Measurements from ENCODE around the gene OPCML. TPM values are rescaled to one million over a fixed set of nuclear protein-coding genes. Genes with fewer than 3 reads are reported as not detected.

Gene OPCML
- total and polyA plus RNA-seq, 12 donors: under 0.01 to 1.2 (median 0.39) TPM

DNA sequence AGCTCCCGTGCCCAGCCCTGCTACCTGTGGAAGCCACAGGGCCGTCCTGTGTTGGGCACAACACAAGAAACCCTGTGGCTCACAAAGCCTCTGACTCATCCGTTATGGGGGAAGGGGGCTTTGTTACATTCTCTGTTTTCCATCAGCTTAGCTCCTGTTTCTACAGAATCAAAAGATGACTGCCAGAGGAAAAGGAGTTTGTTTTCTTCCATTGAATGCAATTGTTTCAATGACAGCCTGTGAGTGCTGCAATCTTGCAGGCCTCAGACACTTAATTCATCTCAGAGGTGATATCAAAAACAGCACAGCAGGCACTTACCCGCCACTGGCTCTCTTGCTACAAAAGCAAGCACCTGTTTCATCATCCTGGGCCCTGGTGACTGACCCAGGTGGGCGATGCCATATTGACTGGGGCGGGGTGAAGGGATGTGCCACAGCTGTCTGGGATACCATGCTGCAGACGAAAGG is 194.3 kb downstream of the OPCML start:
- ATAC-seq (no peak), DNase-seq (no peak)
- Histone ChIP-seq H3K9me3 (peaks cover 0 to 8% (median 0%) of the 10 kb centered on the region in 11 donors), H3K27me3 (peaks cover 0 to 17% (median 0%) of the 10 kb centered on the region in 7 donors), H3K36me3 (no peaks in the 10 kb centered on the region), H3K4me1 (no peaks in the 10 kb centered on the region), H3K4me3 (no peak overlapping the region), H3K27ac (no peak overlapping the region)
- WGBS, 2 donors: 65 to 75% methylated on average over 7 of the region's 7 CpGs
- intact Hi-C loops (cut with DNase I): no loop called here
- TF ChIP-seq, protein P1, sequence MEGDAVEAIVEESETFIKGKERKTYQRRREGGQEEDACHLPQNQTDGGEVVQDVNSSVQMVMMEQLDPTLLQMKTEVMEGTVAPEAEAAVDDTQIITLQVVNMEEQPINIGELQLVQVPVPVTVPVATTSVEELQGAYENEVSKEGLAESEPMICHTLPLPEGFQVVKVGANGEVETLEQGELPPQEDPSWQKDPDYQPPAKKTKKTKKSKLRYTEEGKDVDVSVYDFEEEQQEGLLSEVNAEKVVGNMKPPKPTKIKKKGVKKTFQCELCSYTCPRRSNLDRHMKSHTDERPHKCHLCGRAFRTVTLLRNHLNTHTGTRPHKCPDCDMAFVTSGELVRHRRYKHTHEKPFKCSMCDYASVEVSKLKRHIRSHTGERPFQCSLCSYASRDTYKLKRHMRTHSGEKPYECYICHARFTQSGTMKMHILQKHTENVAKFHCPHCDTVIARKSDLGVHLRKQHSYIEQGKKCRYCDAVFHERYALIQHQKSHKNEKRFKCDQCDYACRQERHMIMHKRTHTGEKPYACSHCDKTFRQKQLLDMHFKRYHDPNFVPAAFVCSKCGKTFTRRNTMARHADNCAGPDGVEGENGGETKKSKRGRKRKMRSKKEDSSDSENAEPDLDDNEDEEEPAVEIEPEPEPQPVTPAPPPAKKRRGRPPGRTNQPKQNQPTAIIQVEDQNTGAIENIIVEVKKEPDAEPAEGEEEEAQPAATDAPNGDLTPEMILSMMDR (IDR thresholded peaks at IDR 0.05): no peak

DNA sequence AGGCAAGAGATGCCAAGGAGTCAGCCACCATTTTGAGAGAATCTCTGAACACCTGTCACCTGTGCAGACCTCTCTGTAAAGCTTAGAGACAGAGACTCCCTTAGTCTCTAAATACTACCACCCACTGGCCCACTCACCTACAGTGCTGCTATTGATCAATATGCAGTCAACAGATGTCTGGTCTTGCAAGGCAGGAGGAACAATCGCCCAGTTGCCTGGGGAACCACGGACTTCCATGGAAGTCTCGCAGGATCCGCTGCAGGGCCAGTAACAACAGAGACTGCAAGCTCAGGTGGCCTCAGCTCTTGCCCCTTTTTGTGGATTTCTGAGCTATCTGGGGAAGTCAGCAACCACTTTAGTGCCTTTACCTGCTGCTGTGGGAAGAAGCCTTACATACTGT is 195.1 kb downstream of the OPCML start:
- TF ChIP-seq, protein P1 (IDR thresholded peaks at IDR 0.05): no peak
- Histone ChIP-seq H3K36me3 (no peaks in the 10 kb centered on the region), H3K27ac (no peak overlapping the region), H3K27me3 (peaks cover 0 to 17% (median 0%) of the 10 kb centered on the region in 7 donors), H3K4me1 (no peaks in the 10 kb centered on the region), H3K9me3 (peaks cover 0 to 8% (median 0%) of the 10 kb centered on the region in 11 donors), H3K4me3 (no peak overlapping the region)
- DNase-seq (no peak), ATAC-seq (no peak)
- intact Hi-C loops (cut with DNase I): no loop called here
- WGBS, 2 donors: 91 to 93% methylated on average over 4 of the region's 4 CpGs

DNA sequence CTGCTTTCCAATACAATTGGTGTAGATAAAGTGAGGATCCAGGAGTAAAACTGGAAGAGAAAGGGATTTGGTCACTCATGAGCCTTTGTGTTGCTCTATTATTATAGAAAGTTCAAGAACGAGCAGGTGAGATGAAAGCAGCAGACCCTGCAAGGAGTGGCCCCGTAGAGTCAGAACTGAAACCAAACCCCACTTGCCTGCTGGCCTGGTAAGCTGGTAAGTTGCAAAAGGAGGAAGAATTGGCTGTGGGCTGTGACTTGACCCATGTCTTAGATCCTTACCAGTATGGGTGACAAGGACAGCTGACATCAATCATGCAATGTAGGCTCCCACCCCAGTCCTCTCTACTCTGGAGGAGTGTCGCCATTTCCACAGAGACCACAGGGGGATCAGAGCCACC is 201.3 kb downstream of the OPCML start:
- TF ChIP-seq, protein P1 (IDR thresholded peaks at IDR 0.05): no peak
- no peak for ATAC-seq
- no peak overlapping the region for H3K27ac ChIP-seq
- H3K36me3 ChIP-seq: no peaks in the 10 kb centered on the region
- WGBS, 2 donors: 75 to 82% methylated on average over 3 of the region's 3 CpGs
- H3K4me1 ChIP-seq: no peaks in the 10 kb centered on the region
- intact Hi-C loops (cut with DNase I): no loop called here
- no peak overlapping the region for H3K4me3 ChIP-seq
- DNase-seq: no peak
- H3K27me3 ChIP-seq: peaks cover 0 to 10% (median 0%) of the 10 kb centered on the region in 7 donors
- peaks cover 0 to under 1% (median 0%) of the 10 kb centered on the region in 11 donors for H3K9me3 ChIP-seq

DNA sequence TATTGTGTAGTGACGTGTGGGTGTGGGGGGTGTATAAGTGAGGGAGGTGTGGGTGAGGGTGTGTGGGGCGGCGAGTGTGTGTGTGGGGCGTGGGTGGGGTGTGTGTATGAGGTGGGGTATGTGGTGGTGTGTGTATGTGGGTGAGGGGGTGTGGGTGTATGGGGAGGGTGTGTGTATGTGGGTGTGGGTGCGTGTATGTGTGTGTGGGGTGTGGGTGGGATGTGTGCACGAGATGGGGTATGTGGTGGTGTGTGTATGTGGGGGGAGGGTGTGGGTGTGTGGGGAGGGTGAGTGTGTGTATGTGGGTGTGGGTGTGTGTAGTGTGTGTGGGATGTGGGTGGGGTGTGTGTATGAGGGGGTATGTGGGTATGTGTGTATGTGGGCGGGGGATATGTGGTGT is 205.5 kb downstream of the OPCML start:
- H3K4me3 ChIP-seq: no peak overlapping the region
- H3K36me3 ChIP-seq: no peaks in the 10 kb centered on the region
- no peaks in the 10 kb centered on the region for H3K4me1 ChIP-seq
- H3K9me3 ChIP-seq: no peaks in the 10 kb centered on the region
- peaks cover 0 to 8% (median 0%) of the 10 kb centered on the region in 7 donors for H3K27me3 ChIP-seq
- intact Hi-C loops (cut with DNase I): no loop called here
- ATAC-seq (no peak), DNase-seq (no peak)
- no peak overlapping the region for H3K27ac ChIP-seq
- WGBS, 2 donors: 89 to 92% methylated on average over 7 of the region's 7 CpGs
- TF ChIP-seq, protein P1 (IDR thresholded peaks at IDR 0.05): no peak
